ENCODE measurements around the gene FGD2.

DNA sequence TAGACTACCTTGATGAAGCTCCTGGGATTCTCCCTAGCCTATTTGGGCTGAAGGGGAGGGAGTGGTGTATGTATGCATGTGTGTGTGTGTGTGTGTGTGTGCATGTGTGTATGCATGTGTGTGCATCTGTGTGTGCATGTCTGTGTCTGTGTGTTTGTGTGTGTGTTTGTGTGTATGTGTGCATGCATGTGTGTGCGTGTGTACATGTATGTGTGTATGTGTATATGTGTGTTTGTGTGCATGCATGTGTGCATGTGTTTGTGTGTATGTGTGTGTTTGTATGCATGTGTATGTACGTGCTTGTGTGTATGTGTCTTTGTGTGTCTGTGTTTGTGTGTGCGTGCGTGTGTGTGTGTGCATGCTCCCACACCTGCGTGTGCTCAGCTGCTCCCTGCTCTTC is 15.4 kb downstream of the FGD2 start:
- TF ChIP-seq, protein P1, sequence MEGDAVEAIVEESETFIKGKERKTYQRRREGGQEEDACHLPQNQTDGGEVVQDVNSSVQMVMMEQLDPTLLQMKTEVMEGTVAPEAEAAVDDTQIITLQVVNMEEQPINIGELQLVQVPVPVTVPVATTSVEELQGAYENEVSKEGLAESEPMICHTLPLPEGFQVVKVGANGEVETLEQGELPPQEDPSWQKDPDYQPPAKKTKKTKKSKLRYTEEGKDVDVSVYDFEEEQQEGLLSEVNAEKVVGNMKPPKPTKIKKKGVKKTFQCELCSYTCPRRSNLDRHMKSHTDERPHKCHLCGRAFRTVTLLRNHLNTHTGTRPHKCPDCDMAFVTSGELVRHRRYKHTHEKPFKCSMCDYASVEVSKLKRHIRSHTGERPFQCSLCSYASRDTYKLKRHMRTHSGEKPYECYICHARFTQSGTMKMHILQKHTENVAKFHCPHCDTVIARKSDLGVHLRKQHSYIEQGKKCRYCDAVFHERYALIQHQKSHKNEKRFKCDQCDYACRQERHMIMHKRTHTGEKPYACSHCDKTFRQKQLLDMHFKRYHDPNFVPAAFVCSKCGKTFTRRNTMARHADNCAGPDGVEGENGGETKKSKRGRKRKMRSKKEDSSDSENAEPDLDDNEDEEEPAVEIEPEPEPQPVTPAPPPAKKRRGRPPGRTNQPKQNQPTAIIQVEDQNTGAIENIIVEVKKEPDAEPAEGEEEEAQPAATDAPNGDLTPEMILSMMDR (conservative IDR thresholded peaks at IDR 0.05; ENCODE audit: low read depth, low read length) = no peak
- no peak for TF ChIP-seq EZH2 (IDR thresholded peaks at IDR 0.05; ENCODE audit: borderline replicate concordance, low read depth, low read length, poor library complexity, severe bottlenecking)
